ENCODE results near the gene CCNL2.

DNA sequence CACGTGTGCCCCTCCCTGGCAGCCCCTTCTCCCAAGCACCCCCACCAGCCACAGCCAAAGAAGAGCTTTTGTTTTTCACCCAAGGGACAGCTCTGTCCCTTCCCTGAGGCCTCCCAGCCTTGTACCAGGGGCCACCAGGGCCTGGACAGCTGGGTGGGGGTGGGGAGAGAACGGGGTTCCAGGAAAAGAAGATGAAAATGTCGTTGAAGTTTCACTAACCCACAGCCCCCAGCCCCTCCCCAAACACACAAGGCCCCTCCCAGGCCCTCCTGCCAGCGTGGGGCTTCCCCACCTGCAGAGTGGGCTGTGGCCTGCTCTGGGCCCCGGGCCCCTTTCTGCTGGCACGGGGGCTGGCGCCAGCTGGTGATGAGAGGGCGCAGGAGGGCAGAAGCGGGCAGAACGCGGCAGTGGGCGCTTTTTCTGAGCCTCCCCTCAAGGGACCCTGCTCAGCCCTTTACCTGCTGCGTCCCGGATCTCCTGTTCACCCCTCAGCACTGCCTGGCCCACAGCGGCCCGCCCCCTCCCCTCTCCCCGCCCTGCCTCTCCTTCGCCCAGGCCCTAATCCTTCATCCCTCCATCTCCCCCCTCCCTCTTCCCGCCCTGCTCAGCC is 27.5 kb upstream of the CCNL2 start:
- TF ChIP-seq CTCF (IDR thresholded peaks at IDR 0.05): no peak
- TF ChIP-seq POLR2A (IDR thresholded peaks at IDR 0.05): no peak
